ENCODE measurements around the gene GNE. TPM values are rescaled to one million over a fixed set of nuclear protein-coding genes. Genes with fewer than 3 reads are reported as not detected.

GNE gene
- total and polyA plus RNA-seq, 9 of the 15 experiments (the other 6 are each of a cell fraction or from before 2014, with no cell fraction given), result 5.1 to 18.6 (median 12.0) TPM

DNA sequence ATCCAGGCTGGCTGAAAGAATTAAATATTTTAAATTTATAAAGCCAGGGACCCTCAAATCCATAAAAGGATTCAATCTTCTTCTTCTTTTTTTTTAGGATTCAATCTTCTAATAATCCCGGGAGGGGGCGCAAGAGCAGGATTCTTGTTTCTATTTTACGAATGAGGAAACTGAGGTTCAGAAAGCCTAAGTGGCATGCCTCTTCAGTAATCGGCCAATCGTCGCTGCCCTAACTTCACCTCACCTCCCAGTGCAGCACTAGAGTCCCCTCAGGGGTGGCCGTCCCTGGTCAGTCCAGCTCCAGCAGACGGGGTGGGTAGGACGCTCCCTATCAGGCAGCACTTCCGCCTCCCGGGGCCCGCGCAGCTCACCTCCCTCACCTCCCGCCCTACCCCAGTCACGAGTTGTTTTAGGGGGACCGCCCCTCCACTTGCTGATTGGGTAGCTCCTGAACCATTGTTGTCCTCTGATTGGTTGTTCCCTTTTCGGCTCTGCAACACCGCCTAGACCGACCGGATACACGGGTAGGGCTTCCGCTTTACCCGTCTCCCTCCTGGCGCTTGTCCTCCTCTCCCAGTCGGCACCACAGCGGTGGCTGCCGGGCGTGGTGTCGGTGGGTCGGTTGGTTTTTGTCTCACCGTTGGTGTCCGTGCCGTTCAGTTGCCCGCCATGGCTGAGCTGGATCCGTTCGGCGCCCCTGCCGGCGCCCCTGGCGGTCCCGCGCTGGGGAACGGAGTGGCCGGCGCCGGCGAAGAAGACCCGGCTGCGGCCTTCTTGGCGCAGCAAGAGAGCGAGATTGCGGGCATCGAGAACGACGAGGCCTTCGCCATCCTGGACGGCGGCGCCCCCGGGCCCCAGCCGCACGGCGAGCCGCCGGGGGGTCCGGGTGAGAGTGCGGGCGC lies 67.6 kb downstream of the GNE start, which contains the start of gene CLTA (continued):
- TF ChIP-seq, protein P1, sequence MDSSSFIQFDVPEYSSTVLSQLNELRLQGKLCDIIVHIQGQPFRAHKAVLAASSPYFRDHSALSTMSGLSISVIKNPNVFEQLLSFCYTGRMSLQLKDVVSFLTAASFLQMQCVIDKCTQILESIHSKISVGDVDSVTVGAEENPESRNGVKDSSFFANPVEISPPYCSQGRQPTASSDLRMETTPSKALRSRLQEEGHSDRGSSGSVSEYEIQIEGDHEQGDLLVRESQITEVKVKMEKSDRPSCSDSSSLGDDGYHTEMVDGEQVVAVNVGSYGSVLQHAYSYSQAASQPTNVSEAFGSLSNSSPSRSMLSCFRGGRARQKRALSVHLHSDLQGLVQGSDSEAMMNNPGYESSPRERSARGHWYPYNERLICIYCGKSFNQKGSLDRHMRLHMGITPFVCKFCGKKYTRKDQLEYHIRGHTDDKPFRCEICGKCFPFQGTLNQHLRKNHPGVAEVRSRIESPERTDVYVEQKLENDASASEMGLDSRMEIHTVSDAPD (CRISPR knock-in tag; IDR thresholded peaks at IDR 0.05), result no peak
- TF ChIP-seq, protein P2, sequence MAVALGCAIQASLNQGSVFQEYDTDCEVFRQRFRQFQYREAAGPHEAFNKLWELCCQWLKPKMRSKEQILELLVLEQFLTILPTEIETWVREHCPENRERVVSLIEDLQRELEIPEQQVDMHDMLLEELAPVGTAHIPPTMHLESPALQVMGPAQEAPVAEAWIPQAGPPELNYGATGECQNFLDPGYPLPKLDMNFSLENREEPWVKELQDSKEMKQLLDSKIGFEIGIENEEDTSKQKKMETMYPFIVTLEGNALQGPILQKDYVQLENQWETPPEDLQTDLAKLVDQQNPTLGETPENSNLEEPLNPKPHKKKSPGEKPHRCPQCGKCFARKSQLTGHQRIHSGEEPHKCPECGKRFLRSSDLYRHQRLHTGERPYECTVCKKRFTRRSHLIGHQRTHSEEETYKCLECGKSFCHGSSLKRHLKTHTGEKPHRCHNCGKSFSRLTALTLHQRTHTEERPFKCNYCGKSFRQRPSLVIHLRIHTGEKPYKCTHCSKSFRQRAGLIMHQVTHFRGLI (CRISPR knock-in tag; IDR thresholded peaks at IDR 0.05), result peak; percentile 24; the same call in 1 of the 2 replicates
- TF ChIP-seq, protein P3, sequence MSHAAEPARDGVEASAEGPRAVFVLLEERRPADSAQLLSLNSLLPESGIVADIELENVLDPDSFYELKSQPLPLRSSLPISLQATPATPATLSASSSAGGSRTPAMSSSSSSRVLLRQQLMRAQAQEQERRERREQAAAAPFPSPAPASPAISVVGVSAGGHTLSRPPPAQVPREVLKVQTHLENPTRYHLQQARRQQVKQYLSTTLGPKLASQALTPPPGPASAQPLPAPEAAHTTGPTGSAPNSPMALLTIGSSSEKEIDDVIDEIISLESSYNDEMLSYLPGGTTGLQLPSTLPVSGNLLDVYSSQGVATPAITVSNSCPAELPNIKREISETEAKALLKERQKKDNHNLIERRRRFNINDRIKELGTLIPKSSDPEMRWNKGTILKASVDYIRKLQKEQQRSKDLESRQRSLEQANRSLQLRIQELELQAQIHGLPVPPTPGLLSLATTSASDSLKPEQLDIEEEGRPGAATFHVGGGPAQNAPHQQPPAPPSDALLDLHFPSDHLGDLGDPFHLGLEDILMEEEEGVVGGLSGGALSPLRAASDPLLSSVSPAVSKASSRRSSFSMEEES (CRISPR knock-in tag; IDR thresholded peaks at IDR 0.05), result peak; percentile 93
- TF ChIP-seq POLR2A (conservative IDR thresholded peaks at IDR 0.05) (peak; percentile 97), TSC22D4 (tag; IDR thresholded peaks at IDR 0.05) (no peak), ELK3 (CRISPR knock-in tag; IDR thresholded peaks at IDR 0.05) (no peak), POLR2B (IDR thresholded peaks at IDR 0.05; ENCODE audit: low read depth, partially characterized antibody) (peak; percentile 91), EZH2 (IDR thresholded peaks at IDR 0.05; ENCODE audit: borderline replicate concordance, low read depth, low read length) (no peak), KLF10 (CRISPR knock-in tag; IDR thresholded peaks at IDR 0.05) (no peak), MAFF (IDR thresholded peaks at IDR 0.05; ENCODE audit: low read length) (no peak), E2F4 (CRISPR knock-in tag; IDR thresholded peaks at IDR 0.05; ENCODE audit: low read depth) (no peak)
- TF ChIP-seq, protein P4, sequence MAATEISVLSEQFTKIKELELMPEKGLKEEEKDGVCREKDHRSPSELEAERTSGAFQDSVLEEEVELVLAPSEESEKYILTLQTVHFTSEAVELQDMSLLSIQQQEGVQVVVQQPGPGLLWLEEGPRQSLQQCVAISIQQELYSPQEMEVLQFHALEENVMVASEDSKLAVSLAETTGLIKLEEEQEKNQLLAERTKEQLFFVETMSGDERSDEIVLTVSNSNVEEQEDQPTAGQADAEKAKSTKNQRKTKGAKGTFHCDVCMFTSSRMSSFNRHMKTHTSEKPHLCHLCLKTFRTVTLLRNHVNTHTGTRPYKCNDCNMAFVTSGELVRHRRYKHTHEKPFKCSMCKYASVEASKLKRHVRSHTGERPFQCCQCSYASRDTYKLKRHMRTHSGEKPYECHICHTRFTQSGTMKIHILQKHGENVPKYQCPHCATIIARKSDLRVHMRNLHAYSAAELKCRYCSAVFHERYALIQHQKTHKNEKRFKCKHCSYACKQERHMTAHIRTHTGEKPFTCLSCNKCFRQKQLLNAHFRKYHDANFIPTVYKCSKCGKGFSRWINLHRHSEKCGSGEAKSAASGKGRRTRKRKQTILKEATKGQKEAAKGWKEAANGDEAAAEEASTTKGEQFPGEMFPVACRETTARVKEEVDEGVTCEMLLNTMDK (IDR thresholded peaks at IDR 0.05; ENCODE audit: borderline replicate concordance, insufficient read depth, low read depth, low read length, poor library complexity, severe bottlenecking), result no peak
- TF ChIP-seq, protein P5, sequence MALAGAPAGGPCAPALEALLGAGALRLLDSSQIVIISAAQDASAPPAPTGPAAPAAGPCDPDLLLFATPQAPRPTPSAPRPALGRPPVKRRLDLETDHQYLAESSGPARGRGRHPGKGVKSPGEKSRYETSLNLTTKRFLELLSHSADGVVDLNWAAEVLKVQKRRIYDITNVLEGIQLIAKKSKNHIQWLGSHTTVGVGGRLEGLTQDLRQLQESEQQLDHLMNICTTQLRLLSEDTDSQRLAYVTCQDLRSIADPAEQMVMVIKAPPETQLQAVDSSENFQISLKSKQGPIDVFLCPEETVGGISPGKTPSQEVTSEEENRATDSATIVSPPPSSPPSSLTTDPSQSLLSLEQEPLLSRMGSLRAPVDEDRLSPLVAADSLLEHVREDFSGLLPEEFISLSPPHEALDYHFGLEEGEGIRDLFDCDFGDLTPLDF (CRISPR knock-in tag; IDR thresholded peaks at IDR 0.05), result no peak
- TF ChIP-seq, protein P6, sequence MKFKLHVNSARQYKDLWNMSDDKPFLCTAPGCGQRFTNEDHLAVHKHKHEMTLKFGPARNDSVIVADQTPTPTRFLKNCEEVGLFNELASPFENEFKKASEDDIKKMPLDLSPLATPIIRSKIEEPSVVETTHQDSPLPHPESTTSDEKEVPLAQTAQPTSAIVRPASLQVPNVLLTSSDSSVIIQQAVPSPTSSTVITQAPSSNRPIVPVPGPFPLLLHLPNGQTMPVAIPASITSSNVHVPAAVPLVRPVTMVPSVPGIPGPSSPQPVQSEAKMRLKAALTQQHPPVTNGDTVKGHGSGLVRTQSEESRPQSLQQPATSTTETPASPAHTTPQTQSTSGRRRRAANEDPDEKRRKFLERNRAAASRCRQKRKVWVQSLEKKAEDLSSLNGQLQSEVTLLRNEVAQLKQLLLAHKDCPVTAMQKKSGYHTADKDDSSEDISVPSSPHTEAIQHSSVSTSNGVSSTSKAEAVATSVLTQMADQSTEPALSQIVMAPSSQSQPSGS (CRISPR knock-in tag; IDR thresholded peaks at IDR 0.05), result no peak

Measured in K562 (cell line).